HG03521 (cell line): Measurements from ENCODE around the gene NADK.
"Not testable (repeated sequence)": the region's sequence is repeated elsewhere in the genome, so short reads cannot be mapped to it uniquely, and the experiment has no call there.

Source experiments
- ATAC-seq: cut with Tn5 transposase; IDR thresholded peaks from one replicate; pipeline ENCODE4 v1.9.1; 2021; ENCODE audit warnings: mild to moderate bottlenecking, moderate library complexity; ENCODE audit not compliant: unreplicated experiment

The NADK gene

GRCh38 chr1:1749941-1750340 lies 28.3 kb downstream of the NADK start:
- ATAC-seq, result not testable (repeated sequence)

- no peak for ATAC-seq
Measured at GRCh38 chr1:1748686-1749321, 29.5 kb downstream of the NADK start.

GRCh38 chr1:1746566-1746909 lies 31.7 kb downstream of the NADK start:
- ATAC-seq, result peak; percentile 74

- ATAC-seq, result peak; percentile 69
Measured at GRCh38 chr1:1745651-1746565, 32.4 kb downstream of the NADK start.

GRCh38 chr1:1742529-1742928 lies 35.7 kb downstream of the NADK start:
- not testable (repeated sequence) for ATAC-seq

GRCh38 chr1:1741013-1741412 lies 37.3 kb downstream of the NADK start:
- not testable (repeated sequence) for ATAC-seq

GRCh38 chr1:1738799-1739337 lies 39.4 kb downstream of the NADK start:
- ATAC-seq, result not testable (repeated sequence)

- ATAC-seq, result not testable (repeated sequence)
Measured at GRCh38 chr1:1737675-1738590, 40.3 kb downstream of the NADK start.

GRCh38 chr1:1732381-1732780 lies 45.9 kb downstream of the NADK start:
- no peak for ATAC-seq

- ATAC-seq, result no peak
Measured at GRCh38 chr1:1730870-1731269, 47.4 kb downstream of the NADK start.

GRCh38 chr1:1730230-1730629 lies 48.0 kb downstream of the NADK start:
- not testable (repeated sequence) for ATAC-seq

GRCh38 chr1:1729116-1729816 lies 49.0 kb downstream of the NADK start:
- not testable (repeated sequence) for ATAC-seq

- not testable (repeated sequence) for ATAC-seq
Measured at GRCh38 chr1:1728308-1729005, 49.8 kb downstream of the NADK start.

GRCh38 chr1:1727131-1727651 lies 51.1 kb downstream of the NADK start:
- not testable (repeated sequence) for ATAC-seq

- not testable (repeated sequence) for ATAC-seq
Measured at GRCh38 chr1:1726088-1726487, 52.2 kb downstream of the NADK start.

- ATAC-seq, result peak; percentile 95
Measured at GRCh38 chr1:1724035-1724864, 54.0 kb downstream of the NADK start, which contains the start of gene CDK11A. Gene CDK11A (minus strand): TSS chr1:1724357. CDS start chr1:1722818, 1,539 bp downstream.

- no peak for ATAC-seq
Measured at GRCh38 chr1:1721201-1721600, 57.1 kb downstream of the NADK start.
